ENCODE measurements around the gene ZNF618.

ZNF618 gene

GRCh38 chr9:114008667-114009410, 132.7 kb downstream of the ZNF618 start:
- Histone ChIP-seq H3K27me3 (ENCODE audit: control insufficient read depth, insufficient read depth, low read length) (no peaks in the 10 kb centered on the region), H3K4me1 (ENCODE audit: control insufficient read depth, low read depth, low read length) (no peaks in the 10 kb centered on the region), H3K36me3 (ENCODE audit: control insufficient read depth, low read depth, low read length) (peaks cover 6% of the 10 kb centered on the region), H3K27ac (ENCODE audit: low read length) (no peak overlapping the region), H3K9ac (ENCODE audit: low read length) (no peak overlapping the region), H3K4me3 (ENCODE audit: low read length) (no peak overlapping the region), H3K9me3 (ENCODE audit: control insufficient read depth, low read depth, low read length) (no peaks in the 10 kb centered on the region)

GRCh38 chr9:114011313-114011712, 135.2 kb downstream of the ZNF618 start:
- H3K4me3 ChIP-seq (ENCODE audit: low read length), result no peak overlapping the region
- no peak overlapping the region for H3K27ac ChIP-seq (ENCODE audit: low read length)
- H3K27me3 ChIP-seq (ENCODE audit: control insufficient read depth, insufficient read depth, low read length), result no peaks in the 10 kb centered on the region
- no peaks in the 10 kb centered on the region for H3K9me3 ChIP-seq (ENCODE audit: control insufficient read depth, low read depth, low read length)
- no peaks in the 10 kb centered on the region for H3K4me1 ChIP-seq (ENCODE audit: control insufficient read depth, low read depth, low read length)
- no peaks in the 10 kb centered on the region for H3K36me3 ChIP-seq (ENCODE audit: control insufficient read depth, low read depth, low read length)
- no peak overlapping the region for H3K9ac ChIP-seq (ENCODE audit: low read length)

GRCh38 chr9:114012126-114012525, 136.0 kb downstream of the ZNF618 start:
- Histone ChIP-seq H3K27me3 (ENCODE audit: control insufficient read depth, insufficient read depth, low read length) (no peaks in the 10 kb centered on the region), H3K9ac (ENCODE audit: low read length) (no peak overlapping the region), H3K4me1 (ENCODE audit: control insufficient read depth, low read depth, low read length) (no peaks in the 10 kb centered on the region), H3K36me3 (ENCODE audit: control insufficient read depth, low read depth, low read length) (no peaks in the 10 kb centered on the region), H3K27ac (ENCODE audit: low read length) (no peak overlapping the region), H3K4me3 (ENCODE audit: low read length) (no peak overlapping the region), H3K9me3 (ENCODE audit: control insufficient read depth, low read depth, low read length) (no peaks in the 10 kb centered on the region)

GRCh38 chr9:114014044-114014443, 137.9 kb downstream of the ZNF618 start:
- H3K27ac ChIP-seq (ENCODE audit: low read length), result no peak overlapping the region

GRCh38 chr9:114015607-114016006, 139.5 kb downstream of the ZNF618 start:
- Histone ChIP-seq H3K4me1 (ENCODE audit: control insufficient read depth, low read depth, low read length) (no peaks in the 10 kb centered on the region), H3K9ac (ENCODE audit: low read length) (no peak overlapping the region), H3K27ac (ENCODE audit: low read length) (no peak overlapping the region), H3K27me3 (ENCODE audit: control insufficient read depth, insufficient read depth, low read length) (no peaks in the 10 kb centered on the region), H3K4me3 (ENCODE audit: low read length) (no peak overlapping the region), H3K9me3 (ENCODE audit: control insufficient read depth, low read depth, low read length) (peaks cover 4% of the 10 kb centered on the region), H3K36me3 (ENCODE audit: control insufficient read depth, low read depth, low read length) (peaks cover 7% of the 10 kb centered on the region)

More at GRCh38 chr9:114014044-114014443, 137.9 kb downstream of the ZNF618 start:
- H3K9me3 ChIP-seq (ENCODE audit: control insufficient read depth, low read depth, low read length), result no peaks in the 10 kb centered on the region
- H3K36me3 ChIP-seq (ENCODE audit: control insufficient read depth, low read depth, low read length), result peaks cover 7% of the 10 kb centered on the region
- no peaks in the 10 kb centered on the region for H3K27me3 ChIP-seq (ENCODE audit: control insufficient read depth, insufficient read depth, low read length)
- no peaks in the 10 kb centered on the region for H3K4me1 ChIP-seq (ENCODE audit: control insufficient read depth, low read depth, low read length)
- no peak overlapping the region for H3K4me3 ChIP-seq (ENCODE audit: low read length)
- no peak overlapping the region for H3K9ac ChIP-seq (ENCODE audit: low read length)

GRCh38 chr9:114016101-114016500, 140.0 kb downstream of the ZNF618 start:
- H3K27ac ChIP-seq (ENCODE audit: low read length), result no peak overlapping the region
- H3K4me3 ChIP-seq (ENCODE audit: low read length), result no peak overlapping the region
- H3K36me3 ChIP-seq (ENCODE audit: control insufficient read depth, low read depth, low read length), result peaks cover 7% of the 10 kb centered on the region

GRCh38 chr9:114016629-114017423, 140.7 kb downstream of the ZNF618 start:
- no peak overlapping the region for H3K4me3 ChIP-seq (ENCODE audit: low read length)
- H3K9me3 ChIP-seq (ENCODE audit: control insufficient read depth, low read depth, low read length), result peaks cover 4% of the 10 kb centered on the region
- H3K27ac ChIP-seq (ENCODE audit: low read length), result no peak overlapping the region
- H3K27me3 ChIP-seq (ENCODE audit: control insufficient read depth, insufficient read depth, low read length), result no peaks in the 10 kb centered on the region
- H3K36me3 ChIP-seq (ENCODE audit: control insufficient read depth, low read depth, low read length), result peaks cover 7% of the 10 kb centered on the region
- H3K9ac ChIP-seq (ENCODE audit: low read length), result no peak overlapping the region
- H3K4me1 ChIP-seq (ENCODE audit: control insufficient read depth, low read depth, low read length), result no peaks in the 10 kb centered on the region

More at GRCh38 chr9:114016101-114016500, 140.0 kb downstream of the ZNF618 start:
- Histone ChIP-seq H3K27me3 (ENCODE audit: control insufficient read depth, insufficient read depth, low read length) (no peaks in the 10 kb centered on the region), H3K9me3 (ENCODE audit: control insufficient read depth, low read depth, low read length) (peaks cover 4% of the 10 kb centered on the region), H3K9ac (ENCODE audit: low read length) (no peak overlapping the region), H3K4me1 (ENCODE audit: control insufficient read depth, low read depth, low read length) (no peaks in the 10 kb centered on the region)

GRCh38 chr9:114017741-114018715, 141.9 kb downstream of the ZNF618 start:
- peaks cover 4% of the 10 kb centered on the region for H3K9me3 ChIP-seq (ENCODE audit: control insufficient read depth, low read depth, low read length)
- no peak overlapping the region for H3K9ac ChIP-seq (ENCODE audit: low read length)

GRCh38 chr9:114021578-114021977, 145.5 kb downstream of the ZNF618 start:
- Histone ChIP-seq H3K27ac (ENCODE audit: low read length) (no peak overlapping the region), H3K36me3 (ENCODE audit: control insufficient read depth, low read depth, low read length) (peaks cover 7% of the 10 kb centered on the region), H3K4me1 (ENCODE audit: control insufficient read depth, low read depth, low read length) (no peaks in the 10 kb centered on the region), H3K9me3 (ENCODE audit: control insufficient read depth, low read depth, low read length) (peaks cover 12% of the 10 kb centered on the region), H3K27me3 (ENCODE audit: control insufficient read depth, insufficient read depth, low read length) (no peaks in the 10 kb centered on the region), H3K9ac (ENCODE audit: low read length) (no peak overlapping the region), H3K4me3 (ENCODE audit: low read length) (no peak overlapping the region)

More at GRCh38 chr9:114017741-114018715, 141.9 kb downstream of the ZNF618 start:
- Histone ChIP-seq H3K27ac (ENCODE audit: low read length) (no peak overlapping the region), H3K36me3 (ENCODE audit: control insufficient read depth, low read depth, low read length) (peaks cover 7% of the 10 kb centered on the region), H3K4me3 (ENCODE audit: low read length) (no peak overlapping the region), H3K4me1 (ENCODE audit: control insufficient read depth, low read depth, low read length) (no peaks in the 10 kb centered on the region), H3K27me3 (ENCODE audit: control insufficient read depth, insufficient read depth, low read length) (no peaks in the 10 kb centered on the region)

GRCh38 chr9:114023961-114024360, 147.9 kb downstream of the ZNF618 start:
- Histone ChIP-seq H3K9ac (ENCODE audit: low read length) (no peak overlapping the region), H3K36me3 (ENCODE audit: control insufficient read depth, low read depth, low read length) (no peaks in the 10 kb centered on the region), H3K4me1 (ENCODE audit: control insufficient read depth, low read depth, low read length) (no peaks in the 10 kb centered on the region), H3K27ac (ENCODE audit: low read length) (no peak overlapping the region), H3K9me3 (ENCODE audit: control insufficient read depth, low read depth, low read length) (peaks cover 12% of the 10 kb centered on the region), H3K27me3 (ENCODE audit: control insufficient read depth, insufficient read depth, low read length) (no peaks in the 10 kb centered on the region), H3K4me3 (ENCODE audit: low read length) (no peak overlapping the region)

GRCh38 chr9:114025196-114025753, 149.2 kb downstream of the ZNF618 start:
- no peak overlapping the region for H3K9ac ChIP-seq (ENCODE audit: low read length)
- no peaks in the 10 kb centered on the region for H3K27me3 ChIP-seq (ENCODE audit: control insufficient read depth, insufficient read depth, low read length)
- H3K4me3 ChIP-seq (ENCODE audit: low read length), result no peak overlapping the region
- no peak overlapping the region for H3K27ac ChIP-seq (ENCODE audit: low read length)
- H3K4me1 ChIP-seq (ENCODE audit: control insufficient read depth, low read depth, low read length), result no peaks in the 10 kb centered on the region
- H3K36me3 ChIP-seq (ENCODE audit: control insufficient read depth, low read depth, low read length), result no peaks in the 10 kb centered on the region
- H3K9me3 ChIP-seq (ENCODE audit: control insufficient read depth, low read depth, low read length), result peaks cover 8% of the 10 kb centered on the region

Measured in iPS-18a (cell line).